WTC11 (cell line): ENCODE measurements around the gene RYR3. TPM values are rescaled to one million over a fixed set of nuclear protein-coding genes. Genes with fewer than 3 reads are reported as not detected.

Experiments used
- ATAC-seq: fragments of 200-7000 bp; cut with Tn5 transposase; 2 replicates; pipeline ENCODE4 v1.10.0; 2021; ENCODE audit warnings: mild to moderate bottlenecking, moderate library complexity
- CTCF ChIA-PET: fragments of 300-600 bp; sonication (Branson Sonifier 250); formaldehyde crosslinking; loops from one replicate; lab custom pipeline; 2021; ENCODE audit warnings: antibody characterized with exemption; lab: Charles Lee
- POLR2A ChIA-PET: fragments of 350-600 bp; sonication (Branson Sonifier 250); formaldehyde crosslinking; loops from one replicate; lab custom pipeline; 2021; ENCODE audit warnings: antibody characterized with exemption; lab: Charles Lee
- DNase-seq: peaks from one replicate; pipeline ENCODE4 v3.0.0; 2021; ENCODE audit warnings: low spot score
- H3K27ac Mint-ChIP-seq: 2 replicates; pipeline ENCODE4 v1.8.0; 2021; ENCODE audit warnings: mixed read lengths
- H3K27me3 Mint-ChIP-seq: 2 replicates; pipeline ENCODE4 v1.8.0; 2021; ENCODE audit warnings: low read depth, mild to moderate bottlenecking, moderate library complexity, mixed read lengths
- H3K36me3 Mint-ChIP-seq: 2 replicates; pipeline ENCODE4 v1.8.0; 2021; ENCODE audit warnings: mixed read lengths
- H3K4me1 Mint-ChIP-seq: 2 replicates; pipeline ENCODE4 v1.8.0; 2022; ENCODE audit warnings: mixed read lengths
- H3K4me3 Mint-ChIP-seq: 2 replicates; pipeline ENCODE4 v1.8.0; 2021; ENCODE audit warnings: mild to moderate bottlenecking, moderate library complexity, mixed read lengths
- H3K9me3 Mint-ChIP-seq: 2 replicates; pipeline ENCODE4 v1.8.0; 2021; ENCODE audit warnings: mixed read lengths
- ATF1 ChIP-seq: sonication (generic); formaldehyde crosslinking; IDR thresholded peaks from 2 replicates; pipeline ENCODE4 v1.8.1; 2023; ENCODE audit warnings: mild to moderate bottlenecking, moderate library complexity, missing genetic modification reagents
- ETV6 ChIP-seq: sonication (generic); formaldehyde crosslinking; IDR thresholded peaks from 2 replicates; pipeline ENCODE4 v1.8.1; 2022; ENCODE audit warnings: mild to moderate bottlenecking, missing genetic modification reagents
- KAT7 ChIP-seq: sonication (generic); formaldehyde crosslinking; IDR thresholded peaks from 2 replicates; pipeline ENCODE4 v1.8.1; 2023; ENCODE audit warnings: missing genetic modification reagents, mild to moderate bottlenecking, borderline replicate concordance
- NFATC4 ChIP-seq: fragments of 250-450 bp; sonication (Bioruptor Pico); IDR thresholded peaks from 2 replicates; pipeline ENCODE4 v1.9.0; 2021; ENCODE audit warnings: mild to moderate bottlenecking
- NFE2L1 ChIP-seq: sonication (generic); formaldehyde crosslinking; IDR thresholded peaks from 2 replicates; pipeline ENCODE4 v1.8.1; 2023; ENCODE audit warnings: missing genetic modification reagents
- NR1H2 ChIP-seq: sonication (generic); formaldehyde crosslinking; IDR thresholded peaks from 2 replicates; pipeline ENCODE4 v1.9.0; 2021; ENCODE audit warnings: mild to moderate bottlenecking, moderate library complexity, missing genetic modification reagents
- PRRX2 ChIP-seq: fragments of 250-450 bp; sonication (Bioruptor Pico); IDR thresholded peaks from 2 replicates; pipeline ENCODE4 v1.8.0; 2021; ENCODE audit warnings: mild to moderate bottlenecking
- ZNF219 ChIP-seq: sonication (generic); formaldehyde crosslinking; IDR thresholded peaks from 2 replicates; pipeline ENCODE4 v1.8.0; 2023; ENCODE audit warnings: missing genetic modification reagents, mild to moderate bottlenecking, borderline replicate concordance
- ZNF416 ChIP-seq: fragments of 250-450 bp; sonication (Bioruptor Pico); IDR thresholded peaks from 2 replicates; pipeline ENCODE4 v1.9.0; 2021; ENCODE audit warnings: mild to moderate bottlenecking, inconsistent platforms
- ZNF423 ChIP-seq: fragments of 250-450 bp; sonication (Bioruptor Pico); IDR thresholded peaks from 2 replicates; pipeline ENCODE4 v2.1.2; 2022; ENCODE audit warnings: mild to moderate bottlenecking, moderate library complexity
- total RNA-seq: library from RNA; stranded (reverse); gene quantifications from 3 replicates; pipeline ENCODE4 v1.2.3, GENCODE V29; 2021
- TF ChIP-seq, protein P1 (sequence below): sonication (generic); formaldehyde crosslinking; IDR thresholded peaks from 2 replicates; pipeline ENCODE4 v1.8.1; 2022; ENCODE audit warnings: low read depth, mild to moderate bottlenecking, moderate library complexity, missing genetic modification reagents, borderline replicate concordance
- TF ChIP-seq, protein P2 (sequence below): fragments of 250-450 bp; sonication (Bioruptor Pico); IDR thresholded peaks from 2 replicates; pipeline ENCODE4 v1.9.0; 2021; ENCODE audit warnings: mild to moderate bottlenecking, borderline replicate concordance
- TF ChIP-seq, protein P3 (sequence below): sonication (generic); formaldehyde crosslinking; IDR thresholded peaks from 2 replicates; pipeline ENCODE4 v1.8.0; 2022; ENCODE audit warnings: mild to moderate bottlenecking, missing genetic modification reagents
- TF ChIP-seq, protein P4 (sequence below): sonication (generic); formaldehyde crosslinking; IDR thresholded peaks from 2 replicates; pipeline ENCODE4 v1.8.1; 2023; ENCODE audit warnings: mild to moderate bottlenecking, missing genetic modification reagents, moderate library complexity
- TF ChIP-seq, protein P5 (sequence below): sonication (generic); formaldehyde crosslinking; IDR thresholded peaks from 2 replicates; pipeline ENCODE4 v1.8.0; 2022; ENCODE audit warnings: mild to moderate bottlenecking, missing genetic modification reagents
- TF ChIP-seq, protein P6 (sequence below): sonication (generic); formaldehyde crosslinking; IDR thresholded peaks from 2 replicates; pipeline ENCODE4 v1.8.1; 2022; ENCODE audit warnings: mild to moderate bottlenecking, missing genetic modification reagents, moderate library complexity, borderline replicate concordance
- TF ChIP-seq, protein P7 (sequence below): sonication (generic); formaldehyde crosslinking; IDR thresholded peaks from 2 replicates; pipeline ENCODE4 v1.8.1; 2023; ENCODE audit warnings: mild to moderate bottlenecking, missing genetic modification reagents

RYR3 gene
- total RNA-seq, 1 experiment from 2014 or later = 1.4 TPM

DNA sequence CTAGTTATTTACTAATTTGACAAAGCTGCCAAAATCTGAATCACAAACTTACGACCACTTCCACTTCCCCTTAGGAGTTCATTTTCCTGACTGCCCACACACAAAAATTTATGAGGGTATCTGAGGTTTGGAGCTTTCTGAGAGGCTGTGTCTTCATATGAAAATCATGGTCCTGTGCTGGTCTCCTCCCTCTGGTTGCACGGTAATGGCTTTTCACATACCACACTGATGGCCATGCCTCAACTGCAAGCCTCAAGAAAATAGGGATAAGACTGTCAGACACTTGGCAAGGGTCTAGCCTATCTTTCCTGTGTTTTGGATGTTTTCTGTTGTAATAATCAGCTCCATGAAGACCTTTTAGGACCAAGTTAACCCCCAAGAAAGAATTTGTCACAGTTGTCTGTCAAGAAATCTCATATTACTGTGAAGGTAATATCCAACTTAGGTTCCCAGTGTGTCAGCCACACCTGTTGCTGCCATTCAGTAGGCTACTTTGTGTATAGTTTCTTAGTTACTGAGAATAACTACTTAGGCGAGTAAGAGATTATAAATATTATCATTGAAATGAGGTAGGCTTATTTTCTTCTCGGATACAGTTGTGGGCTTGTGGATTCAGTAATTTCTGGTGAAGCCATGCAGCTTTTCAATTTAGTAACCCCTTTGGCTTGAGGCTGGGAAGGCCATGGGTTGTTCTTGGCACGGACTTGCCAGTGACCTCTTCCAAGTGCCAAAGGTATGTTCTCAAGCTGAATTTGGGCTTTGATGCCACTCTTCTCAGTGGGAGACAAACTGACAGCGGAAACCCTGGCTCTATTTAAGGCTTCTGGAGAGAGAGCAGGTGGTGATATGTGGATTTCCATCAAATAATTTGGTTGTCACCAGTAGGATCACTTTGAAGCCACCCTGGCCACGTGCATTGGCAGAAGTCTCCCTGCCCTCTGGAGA, 101.1 kb downstream of the RYR3 start:
- Mint-ChIP-seq H3K27me3 (no peaks in the 10 kb centered on the region), H3K9me3 (peaks cover 18% of the 10 kb centered on the region), H3K27ac (no peak overlapping the region), H3K4me1 (peaks cover 9% of the 10 kb centered on the region), H3K36me3 (no peaks in the 10 kb centered on the region), H3K4me3 (no peak overlapping the region)
- DNase-seq (no peak), ATAC-seq (no peak)
- ChIA-PET POLR2A (interaction anchor here (0.6 kb wide), 1 partner anchor 662 kb away, joined by 3 read pairs; no protein-coding TSS in a partner anchor), CTCF (no interaction called here)
- TF ChIP-seq, protein P1, sequence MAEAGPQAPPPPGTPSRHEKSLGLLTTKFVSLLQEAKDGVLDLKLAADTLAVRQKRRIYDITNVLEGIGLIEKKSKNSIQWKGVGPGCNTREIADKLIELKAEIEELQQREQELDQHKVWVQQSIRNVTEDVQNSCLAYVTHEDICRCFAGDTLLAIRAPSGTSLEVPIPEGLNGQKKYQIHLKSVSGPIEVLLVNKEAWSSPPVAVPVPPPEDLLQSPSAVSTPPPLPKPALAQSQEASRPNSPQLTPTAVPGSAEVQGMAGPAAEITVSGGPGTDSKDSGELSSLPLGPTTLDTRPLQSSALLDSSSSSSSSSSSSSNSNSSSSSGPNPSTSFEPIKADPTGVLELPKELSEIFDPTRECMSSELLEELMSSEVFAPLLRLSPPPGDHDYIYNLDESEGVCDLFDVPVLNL = no peak
- TF ChIP-seq, protein P2, sequence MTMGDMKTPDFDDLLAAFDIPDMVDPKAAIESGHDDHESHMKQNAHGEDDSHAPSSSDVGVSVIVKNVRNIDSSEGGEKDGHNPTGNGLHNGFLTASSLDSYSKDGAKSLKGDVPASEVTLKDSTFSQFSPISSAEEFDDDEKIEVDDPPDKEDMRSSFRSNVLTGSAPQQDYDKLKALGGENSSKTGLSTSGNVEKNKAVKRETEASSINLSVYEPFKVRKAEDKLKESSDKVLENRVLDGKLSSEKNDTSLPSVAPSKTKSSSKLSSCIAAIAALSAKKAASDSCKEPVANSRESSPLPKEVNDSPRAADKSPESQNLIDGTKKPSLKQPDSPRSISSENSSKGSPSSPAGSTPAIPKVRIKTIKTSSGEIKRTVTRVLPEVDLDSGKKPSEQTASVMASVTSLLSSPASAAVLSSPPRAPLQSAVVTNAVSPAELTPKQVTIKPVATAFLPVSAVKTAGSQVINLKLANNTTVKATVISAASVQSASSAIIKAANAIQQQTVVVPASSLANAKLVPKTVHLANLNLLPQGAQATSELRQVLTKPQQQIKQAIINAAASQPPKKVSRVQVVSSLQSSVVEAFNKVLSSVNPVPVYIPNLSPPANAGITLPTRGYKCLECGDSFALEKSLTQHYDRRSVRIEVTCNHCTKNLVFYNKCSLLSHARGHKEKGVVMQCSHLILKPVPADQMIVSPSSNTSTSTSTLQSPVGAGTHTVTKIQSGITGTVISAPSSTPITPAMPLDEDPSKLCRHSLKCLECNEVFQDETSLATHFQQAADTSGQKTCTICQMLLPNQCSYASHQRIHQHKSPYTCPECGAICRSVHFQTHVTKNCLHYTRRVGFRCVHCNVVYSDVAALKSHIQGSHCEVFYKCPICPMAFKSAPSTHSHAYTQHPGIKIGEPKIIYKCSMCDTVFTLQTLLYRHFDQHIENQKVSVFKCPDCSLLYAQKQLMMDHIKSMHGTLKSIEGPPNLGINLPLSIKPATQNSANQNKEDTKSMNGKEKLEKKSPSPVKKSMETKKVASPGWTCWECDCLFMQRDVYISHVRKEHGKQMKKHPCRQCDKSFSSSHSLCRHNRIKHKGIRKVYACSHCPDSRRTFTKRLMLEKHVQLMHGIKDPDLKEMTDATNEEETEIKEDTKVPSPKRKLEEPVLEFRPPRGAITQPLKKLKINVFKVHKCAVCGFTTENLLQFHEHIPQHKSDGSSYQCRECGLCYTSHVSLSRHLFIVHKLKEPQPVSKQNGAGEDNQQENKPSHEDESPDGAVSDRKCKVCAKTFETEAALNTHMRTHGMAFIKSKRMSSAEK = no peak
- no peak for TF ChIP-seq KAT7
- TF ChIP-seq ETV6 (CRISPR knock-in tag) = no peak
- no peak for TF ChIP-seq ZNF416 (CRISPR knock-in tag)
- no peak for TF ChIP-seq NR1H2 (CRISPR knock-in tag)
- no peak for TF ChIP-seq PRRX2 (CRISPR knock-in tag)
- TF ChIP-seq ZNF219 (CRISPR knock-in tag) = no peak
- TF ChIP-seq, protein P3, sequence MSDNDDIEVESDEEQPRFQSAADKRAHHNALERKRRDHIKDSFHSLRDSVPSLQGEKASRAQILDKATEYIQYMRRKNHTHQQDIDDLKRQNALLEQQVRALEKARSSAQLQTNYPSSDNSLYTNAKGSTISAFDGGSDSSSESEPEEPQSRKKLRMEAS (CRISPR knock-in tag) = no peak
- TF ChIP-seq, protein P4, sequence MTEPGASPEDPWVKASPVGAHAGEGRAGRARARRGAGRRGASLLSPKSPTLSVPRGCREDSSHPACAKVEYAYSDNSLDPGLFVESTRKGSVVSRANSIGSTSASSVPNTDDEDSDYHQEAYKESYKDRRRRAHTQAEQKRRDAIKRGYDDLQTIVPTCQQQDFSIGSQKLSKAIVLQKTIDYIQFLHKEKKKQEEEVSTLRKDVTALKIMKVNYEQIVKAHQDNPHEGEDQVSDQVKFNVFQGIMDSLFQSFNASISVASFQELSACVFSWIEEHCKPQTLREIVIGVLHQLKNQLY (CRISPR knock-in tag) = no peak
- no peak for TF ChIP-seq NFE2L1 (CRISPR knock-in tag)
- no peak for TF ChIP-seq NFATC4 (CRISPR knock-in tag)
- no peak for TF ChIP-seq ATF1 (CRISPR knock-in tag)
- TF ChIP-seq, protein P5, sequence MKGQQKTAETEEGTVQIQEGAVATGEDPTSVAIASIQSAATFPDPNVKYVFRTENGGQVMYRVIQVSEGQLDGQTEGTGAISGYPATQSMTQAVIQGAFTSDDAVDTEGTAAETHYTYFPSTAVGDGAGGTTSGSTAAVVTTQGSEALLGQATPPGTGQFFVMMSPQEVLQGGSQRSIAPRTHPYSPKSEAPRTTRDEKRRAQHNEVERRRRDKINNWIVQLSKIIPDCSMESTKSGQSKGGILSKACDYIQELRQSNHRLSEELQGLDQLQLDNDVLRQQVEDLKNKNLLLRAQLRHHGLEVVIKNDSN = no peak
- TF ChIP-seq, protein P6, sequence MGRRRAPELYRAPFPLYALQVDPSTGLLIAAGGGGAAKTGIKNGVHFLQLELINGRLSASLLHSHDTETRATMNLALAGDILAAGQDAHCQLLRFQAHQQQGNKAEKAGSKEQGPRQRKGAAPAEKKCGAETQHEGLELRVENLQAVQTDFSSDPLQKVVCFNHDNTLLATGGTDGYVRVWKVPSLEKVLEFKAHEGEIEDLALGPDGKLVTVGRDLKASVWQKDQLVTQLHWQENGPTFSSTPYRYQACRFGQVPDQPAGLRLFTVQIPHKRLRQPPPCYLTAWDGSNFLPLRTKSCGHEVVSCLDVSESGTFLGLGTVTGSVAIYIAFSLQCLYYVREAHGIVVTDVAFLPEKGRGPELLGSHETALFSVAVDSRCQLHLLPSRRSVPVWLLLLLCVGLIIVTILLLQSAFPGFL = no peak
- TF ChIP-seq ZNF423 (CRISPR knock-in tag) = no peak
- TF ChIP-seq, protein P7, sequence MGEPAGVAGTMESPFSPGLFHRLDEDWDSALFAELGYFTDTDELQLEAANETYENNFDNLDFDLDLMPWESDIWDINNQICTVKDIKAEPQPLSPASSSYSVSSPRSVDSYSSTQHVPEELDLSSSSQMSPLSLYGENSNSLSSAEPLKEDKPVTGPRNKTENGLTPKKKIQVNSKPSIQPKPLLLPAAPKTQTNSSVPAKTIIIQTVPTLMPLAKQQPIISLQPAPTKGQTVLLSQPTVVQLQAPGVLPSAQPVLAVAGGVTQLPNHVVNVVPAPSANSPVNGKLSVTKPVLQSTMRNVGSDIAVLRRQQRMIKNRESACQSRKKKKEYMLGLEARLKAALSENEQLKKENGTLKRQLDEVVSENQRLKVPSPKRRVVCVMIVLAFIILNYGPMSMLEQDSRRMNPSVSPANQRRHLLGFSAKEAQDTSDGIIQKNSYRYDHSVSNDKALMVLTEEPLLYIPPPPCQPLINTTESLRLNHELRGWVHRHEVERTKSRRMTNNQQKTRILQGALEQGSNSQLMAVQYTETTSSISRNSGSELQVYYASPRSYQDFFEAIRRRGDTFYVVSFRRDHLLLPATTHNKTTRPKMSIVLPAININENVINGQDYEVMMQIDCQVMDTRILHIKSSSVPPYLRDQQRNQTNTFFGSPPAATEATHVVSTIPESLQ (CRISPR knock-in tag) = no peak
